ENCODE data around the gene TNPO3. TPM values are rescaled to one million over a fixed set of nuclear protein-coding genes. Genes with fewer than 3 reads are reported as not detected.

The TNPO3 gene
- total RNA-seq, 4 donors from 2014 or later = 30.8 to 43.4 (median 34.4) TPM

DNA sequence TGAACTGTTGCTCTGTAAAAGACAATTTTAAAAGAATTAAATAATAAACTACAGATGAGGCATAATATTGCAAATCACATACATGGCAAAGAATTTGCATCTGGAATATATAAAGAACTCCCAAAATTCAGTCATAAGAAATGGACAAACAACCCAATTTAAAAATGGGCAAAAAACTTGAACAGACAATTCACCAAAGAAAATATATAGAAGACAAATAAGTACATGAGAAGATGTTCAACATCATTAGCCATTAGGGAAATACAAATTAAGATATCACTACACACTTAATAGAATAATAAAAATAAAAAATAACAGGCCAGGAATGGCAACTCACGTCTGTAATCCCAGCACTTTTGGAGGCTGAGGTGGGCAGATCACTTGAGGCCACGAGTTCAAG lies 22.0 kb upstream of the TNPO3 start:
- DNase-seq (ENCODE audit: low spot score in 2 of 2) = no peak
- Histone ChIP-seq H3K36me3 (no peaks in the 10 kb centered on the region), H3K4me1 (no peaks in the 10 kb centered on the region), H3K27me3 (no peaks in the 10 kb centered on the region), H3K27ac (no peak overlapping the region), H3K4me3 (no peak overlapping the region), H3K9me3 (no peaks in the 10 kb centered on the region)
- 84% methylated on average over 2 of the region's 2 CpGs for WGBS
- no peak for TF ChIP-seq POLR2A (IDR thresholded peaks at IDR 0.05)
- TF ChIP-seq EP300 (IDR thresholded peaks at IDR 0.05) = no peak
- no peak for TF ChIP-seq POLR2AphosphoS5 (IDR thresholded peaks at IDR 0.05)
- TF ChIP-seq, protein P1, sequence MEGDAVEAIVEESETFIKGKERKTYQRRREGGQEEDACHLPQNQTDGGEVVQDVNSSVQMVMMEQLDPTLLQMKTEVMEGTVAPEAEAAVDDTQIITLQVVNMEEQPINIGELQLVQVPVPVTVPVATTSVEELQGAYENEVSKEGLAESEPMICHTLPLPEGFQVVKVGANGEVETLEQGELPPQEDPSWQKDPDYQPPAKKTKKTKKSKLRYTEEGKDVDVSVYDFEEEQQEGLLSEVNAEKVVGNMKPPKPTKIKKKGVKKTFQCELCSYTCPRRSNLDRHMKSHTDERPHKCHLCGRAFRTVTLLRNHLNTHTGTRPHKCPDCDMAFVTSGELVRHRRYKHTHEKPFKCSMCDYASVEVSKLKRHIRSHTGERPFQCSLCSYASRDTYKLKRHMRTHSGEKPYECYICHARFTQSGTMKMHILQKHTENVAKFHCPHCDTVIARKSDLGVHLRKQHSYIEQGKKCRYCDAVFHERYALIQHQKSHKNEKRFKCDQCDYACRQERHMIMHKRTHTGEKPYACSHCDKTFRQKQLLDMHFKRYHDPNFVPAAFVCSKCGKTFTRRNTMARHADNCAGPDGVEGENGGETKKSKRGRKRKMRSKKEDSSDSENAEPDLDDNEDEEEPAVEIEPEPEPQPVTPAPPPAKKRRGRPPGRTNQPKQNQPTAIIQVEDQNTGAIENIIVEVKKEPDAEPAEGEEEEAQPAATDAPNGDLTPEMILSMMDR (IDR thresholded peaks at IDR 0.05) = no peak

DNA sequence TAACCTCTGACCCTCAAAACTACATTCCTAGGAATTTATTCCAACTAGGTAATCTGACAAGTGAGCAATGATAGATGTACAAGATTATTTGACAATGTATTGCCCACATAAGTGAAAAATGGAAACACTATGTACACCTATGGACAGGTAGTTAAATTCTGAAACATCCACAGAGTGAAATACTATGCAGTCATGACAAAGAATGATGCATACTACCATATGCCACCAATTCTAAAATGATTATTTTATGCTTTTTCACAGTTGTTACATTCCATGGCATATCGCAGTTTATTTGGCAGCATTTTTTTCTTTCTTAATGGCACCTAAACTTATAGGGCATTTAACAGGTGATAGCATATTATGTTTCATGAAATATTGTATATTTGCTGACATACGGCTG lies 20.1 kb upstream of the TNPO3 start:
- Histone ChIP-seq H3K4me3 (no peak overlapping the region), H3K27ac (no peak overlapping the region), H3K27me3 (no peaks in the 10 kb centered on the region), H3K36me3 (no peaks in the 10 kb centered on the region), H3K4me1 (no peaks in the 10 kb centered on the region), H3K9me3 (no peaks in the 10 kb centered on the region)
- DNase-seq (ENCODE audit: low spot score in 2 of 2) = no peak
- no peak for TF ChIP-seq POLR2A (IDR thresholded peaks at IDR 0.05)
- TF ChIP-seq EP300 (IDR thresholded peaks at IDR 0.05) = no peak
- no peak for TF ChIP-seq POLR2AphosphoS5 (IDR thresholded peaks at IDR 0.05)
- TF ChIP-seq, protein P1 (IDR thresholded peaks at IDR 0.05) = no peak
- WGBS = 92% methylated on average over 2 of the region's 2 CpGs

DNA sequence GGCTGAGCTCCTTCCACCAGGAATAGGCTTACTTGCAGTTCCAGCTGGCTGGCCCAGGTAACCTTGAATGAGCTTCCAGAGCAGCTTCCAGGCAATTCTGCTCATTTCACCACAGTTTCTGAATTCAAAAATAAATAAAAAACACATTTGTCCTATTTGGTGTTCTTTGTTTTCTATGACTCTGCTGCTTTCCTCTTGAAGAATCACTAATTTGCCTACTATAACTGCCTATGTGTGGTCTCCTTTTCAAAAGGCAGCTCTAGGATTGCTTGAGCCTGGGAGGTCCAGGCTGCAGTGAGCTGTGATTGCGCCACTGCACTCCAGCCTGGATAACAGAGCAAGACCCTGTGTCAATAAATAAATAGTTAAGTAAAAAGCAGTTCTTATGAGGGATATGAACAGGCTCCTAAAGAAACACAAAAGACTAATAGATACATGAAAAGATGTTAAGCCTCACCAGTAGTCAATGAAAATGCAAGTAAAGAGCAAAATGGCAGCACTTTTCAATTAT lies 19.5 kb upstream of the TNPO3 start:
- Histone ChIP-seq H3K27me3 (no peaks in the 10 kb centered on the region), H3K27ac (no peak overlapping the region), H3K9me3 (no peaks in the 10 kb centered on the region), H3K4me1 (no peaks in the 10 kb centered on the region), H3K36me3 (no peaks in the 10 kb centered on the region), H3K4me3 (no peak overlapping the region)
- no peak for TF ChIP-seq EP300 (IDR thresholded peaks at IDR 0.05)
- no peak for TF ChIP-seq POLR2AphosphoS5 (IDR thresholded peaks at IDR 0.05)
- no peak for TF ChIP-seq POLR2A (IDR thresholded peaks at IDR 0.05)
- TF ChIP-seq, protein P1 (IDR thresholded peaks at IDR 0.05) = no peak
- 94% methylated on average over 1 of the region's 1 CpG for WGBS
- DNase-seq (ENCODE audit: low spot score in 2 of 2) = no peak

DNA sequence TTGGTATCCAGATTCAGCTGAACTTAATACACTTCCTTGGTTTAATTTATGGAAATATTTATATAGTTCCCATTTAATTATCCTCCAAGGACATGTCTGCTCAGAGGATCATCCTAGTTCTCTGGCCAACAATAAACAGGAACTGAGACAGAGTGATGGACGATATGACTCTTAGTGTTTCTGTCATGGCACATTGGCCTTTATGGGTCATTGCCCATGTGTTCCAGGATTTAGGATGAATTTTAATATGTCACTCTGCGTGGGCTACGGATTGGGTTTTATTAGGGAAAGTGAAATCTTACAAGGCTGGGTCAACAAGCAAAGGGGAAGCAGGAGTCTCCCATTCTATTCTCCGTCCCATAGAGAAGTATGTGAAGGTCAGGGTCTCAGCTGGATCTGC lies 18.8 kb upstream of the TNPO3 start:
- H3K4me3 ChIP-seq = no peak overlapping the region
- 82% methylated on average over 4 of the region's 4 CpGs for WGBS
- DNase-seq (ENCODE audit: low spot score in 2 of 2) = no peak
- H3K27ac ChIP-seq = no peak overlapping the region
- TF ChIP-seq POLR2A (IDR thresholded peaks at IDR 0.05) (no peak), EP300 (IDR thresholded peaks at IDR 0.05) (no peak), POLR2AphosphoS5 (IDR thresholded peaks at IDR 0.05) (no peak)
- TF ChIP-seq, protein P1 (IDR thresholded peaks at IDR 0.05) = no peak
- no peaks in the 10 kb centered on the region for H3K36me3 ChIP-seq
- no peaks in the 10 kb centered on the region for H3K9me3 ChIP-seq
- no peaks in the 10 kb centered on the region for H3K4me1 ChIP-seq
- no peaks in the 10 kb centered on the region for H3K27me3 ChIP-seq

DNA sequence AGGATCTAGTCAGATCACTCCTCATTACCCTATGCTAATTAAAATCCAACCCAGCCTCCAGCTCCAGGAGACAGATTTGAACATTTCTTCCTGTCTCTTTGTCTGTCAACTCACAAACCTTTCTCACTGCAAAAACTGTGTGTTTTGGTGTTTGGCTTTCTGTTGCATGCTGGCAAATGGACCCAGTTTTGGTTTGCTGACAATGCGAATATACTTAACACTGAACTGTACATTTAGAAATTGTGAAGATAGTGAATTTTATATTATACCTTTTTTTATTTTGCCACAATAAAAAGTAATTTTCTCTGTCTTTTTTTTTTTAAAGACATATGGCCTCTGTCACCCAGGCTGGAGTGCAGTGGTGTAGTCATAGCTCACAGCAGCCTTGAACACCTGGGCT lies 18.3 kb upstream of the TNPO3 start:
- 100% methylated on average over 1 of the region's 1 CpG for WGBS
- Histone ChIP-seq H3K36me3 (no peaks in the 10 kb centered on the region), H3K9me3 (no peaks in the 10 kb centered on the region), H3K4me3 (no peak overlapping the region), H3K4me1 (no peaks in the 10 kb centered on the region), H3K27ac (no peak overlapping the region), H3K27me3 (no peaks in the 10 kb centered on the region)
- TF ChIP-seq POLR2AphosphoS5 (IDR thresholded peaks at IDR 0.05) (no peak), POLR2A (IDR thresholded peaks at IDR 0.05) (no peak), EP300 (IDR thresholded peaks at IDR 0.05) (no peak)
- TF ChIP-seq, protein P1 (IDR thresholded peaks at IDR 0.05) = no peak
- no peak for DNase-seq (ENCODE audit: low spot score in 2 of 2)

Data from suprapubic skin (tissue), 4 donors.